Body of pancreas (tissue), 4 donors: ENCODE measurements around the gene CFLAR.

ENCODE experiments used
- CTCF ChIP-seq, 7 experiments: fragments of 450-650 bp in 4 of 7; fragments of 200-600 bp in 3 of 7; sonication (generic) in 3 of 7; IDR thresholded peaks; one replicate each; pipeline ENCODE4 v1.5.1; 2016 to 2019; ENCODE audit warnings: antibody characterized with exemption in 7 of 7
- POLR2A ChIP-seq, 3 donors: fragments of 450-650 bp; IDR thresholded peaks; one replicate each; pipeline ENCODE4 v1.6.1; 2016; ENCODE audit warnings: antibody characterized with exemption in 3 of 3, mild to moderate bottlenecking in 2 of 3

GRCh38 chr2:201219328-201220096 is 103.5 kb downstream of the CFLAR start:
- TF ChIP-seq CTCF (IDR thresholded peaks at IDR 0.05) (no peak), POLR2A (IDR thresholded peaks at IDR 0.05) (no peak)
